NCI-H2029 (cell line): Measurements from ENCODE around the gene PMPCA.

Experiments
- DNase-seq: peaks from one replicate; lab custom pipeline; 2025; lab: John Stamatoyannopoulos, UW

PMPCA gene

GRCh38 chr9:136373300-136374182 is 36.9 kb upstream of the PMPCA start, which contains the start of gene CARD9:
Gene CARD9 (minus strand): TSS chr9:136373669. CDS start chr9:136372078, 1,591 bp downstream.
- DNase-seq, result no peak

GRCh38 chr9:136374183-136374575 is 36.3 kb upstream of the PMPCA start:
- DNase-seq, result no peak

GRCh38 chr9:136375096-136375495 is 35.4 kb upstream of the PMPCA start:
- no peak for DNase-seq

GRCh38 chr9:136376457-136376856 is 34.0 kb upstream of the PMPCA start:
- no peak for DNase-seq

GRCh38 chr9:136377341-136378169 is 32.9 kb upstream of the PMPCA start:
- DNase-seq, result no peak

- no peak for DNase-seq
Observed at GRCh38 chr9:136378170-136379002, 32.1 kb upstream of the PMPCA start.

GRCh38 chr9:136379003-136379287 is 31.5 kb upstream of the PMPCA start:
- DNase-seq, result no peak

- no peak for DNase-seq
Observed at GRCh38 chr9:136379401-136379800, 31.1 kb upstream of the PMPCA start.

- no peak for DNase-seq
Observed at GRCh38 chr9:136379891-136380290, 30.6 kb upstream of the PMPCA start.

- no peak for DNase-seq
Observed at GRCh38 chr9:136380381-136380780, 30.1 kb upstream of the PMPCA start.

- no peak for DNase-seq
Observed at GRCh38 chr9:136381311-136381710, 29.1 kb upstream of the PMPCA start.

- DNase-seq, result no peak
Observed at GRCh38 chr9:136381966-136382513, 28.4 kb upstream of the PMPCA start.

GRCh38 chr9:136383436-136383835 is 27.0 kb upstream of the PMPCA start:
- DNase-seq, result no peak

- no peak for DNase-seq
Observed at GRCh38 chr9:136385015-136385414, 25.4 kb upstream of the PMPCA start.

GRCh38 chr9:136386018-136386417 is 24.4 kb upstream of the PMPCA start:
- DNase-seq, result no peak

- no peak for DNase-seq
Observed at GRCh38 chr9:136387217-136387616, 23.2 kb upstream of the PMPCA start.

GRCh38 chr9:136389396-136389795 is 21.1 kb upstream of the PMPCA start:
- no peak for DNase-seq

GRCh38 chr9:136391737-136392537 is 18.5 kb upstream of the PMPCA start:
- no peak for DNase-seq

GRCh38 chr9:136392538-136393449 is 17.7 kb upstream of the PMPCA start:
- DNase-seq, result no peak

GRCh38 chr9:136393531-136393930 is 16.9 kb upstream of the PMPCA start:
- DNase-seq, result no peak
